HG03457 (cell line): ENCODE data around the gene MST1.
"Not testable (repeated sequence)": the region's sequence is repeated elsewhere in the genome, so short reads cannot be mapped to it uniquely, and the experiment has no call there.

Source experiments
- ATAC-seq: cut with Tn5 transposase; IDR thresholded peaks from one replicate; pipeline ENCODE4 v1.9.1; 2021; ENCODE audit warnings: moderate number of reproducible peaks; ENCODE audit not compliant: unreplicated experiment

The MST1 gene

GRCh38 chr3:49701388-49702077 lies 12.3 kb upstream of the MST1 start:
- no peak for ATAC-seq

DNA sequence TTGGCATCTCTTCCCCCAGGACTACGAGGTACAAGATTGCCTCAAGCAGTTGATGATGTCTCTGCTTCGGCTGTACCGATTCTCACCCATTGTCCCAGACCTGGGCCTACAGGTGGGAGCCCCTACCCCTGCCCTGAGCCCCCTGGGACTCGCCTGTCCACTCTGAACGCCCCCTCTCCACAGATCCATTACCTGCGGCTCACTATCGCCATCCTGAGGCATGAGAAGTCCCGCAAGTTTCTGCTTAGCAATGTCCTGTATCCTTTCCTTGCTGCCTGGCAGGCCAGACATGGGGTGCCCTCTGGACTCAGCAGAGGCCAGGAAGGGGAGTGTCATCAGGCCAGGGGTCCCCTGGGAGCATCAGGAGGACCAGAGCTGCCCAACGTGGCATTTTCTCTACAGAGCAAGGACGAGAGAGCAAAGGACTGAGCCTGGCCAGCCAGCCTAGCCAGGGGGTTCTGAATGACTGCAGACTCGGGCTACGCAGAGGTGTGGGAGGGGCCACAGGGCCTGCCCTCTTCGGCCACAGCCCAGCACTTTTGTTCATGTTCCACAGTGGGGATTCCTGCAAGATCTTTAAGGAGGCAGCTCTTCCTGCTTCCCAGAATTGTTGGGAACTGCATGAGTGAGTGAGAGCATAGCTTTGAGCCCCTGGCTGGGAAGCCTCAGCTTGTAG lies 11.3 kb upstream of the MST1 start:
- no peak for ATAC-seq

- ATAC-seq: no peak
Observed at GRCh38 chr3:49700014-49700413, 10.7 kb upstream of the MST1 start.

DNA sequence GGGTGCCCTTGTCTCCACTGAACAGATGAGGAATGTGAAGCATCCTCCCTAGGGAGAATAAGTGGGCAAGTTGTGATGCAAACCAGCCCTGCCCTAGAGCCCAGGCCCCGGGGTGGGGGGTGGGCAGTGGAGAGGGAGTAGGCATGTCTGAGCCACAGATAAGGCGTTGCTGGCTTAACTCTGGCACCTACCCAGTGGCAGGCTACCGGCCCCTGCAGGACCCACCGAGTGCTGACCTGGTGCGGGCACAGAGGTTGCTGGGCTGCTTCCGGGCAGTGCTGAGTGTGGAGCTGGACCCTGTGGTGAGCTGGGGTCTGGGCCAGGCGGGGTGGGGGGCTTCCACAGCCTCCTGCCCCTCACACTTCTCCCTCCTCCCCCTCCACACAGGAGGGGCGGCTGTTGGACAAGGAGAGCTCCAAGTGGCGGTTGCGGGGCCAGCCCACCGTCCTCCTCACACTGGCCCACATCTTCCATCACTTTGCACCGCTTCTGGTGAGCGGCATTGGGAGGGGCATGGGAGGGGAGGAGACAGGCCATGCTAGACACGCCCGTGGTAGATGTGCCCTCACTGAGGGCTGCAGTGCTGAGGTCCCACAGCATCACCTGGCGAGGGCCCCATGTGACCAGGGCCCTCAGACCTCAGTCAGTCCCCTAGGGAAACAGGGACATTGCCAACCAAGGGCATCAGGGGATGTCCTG lies 10.2 kb upstream of the MST1 start:
- ATAC-seq: no peak

DNA sequence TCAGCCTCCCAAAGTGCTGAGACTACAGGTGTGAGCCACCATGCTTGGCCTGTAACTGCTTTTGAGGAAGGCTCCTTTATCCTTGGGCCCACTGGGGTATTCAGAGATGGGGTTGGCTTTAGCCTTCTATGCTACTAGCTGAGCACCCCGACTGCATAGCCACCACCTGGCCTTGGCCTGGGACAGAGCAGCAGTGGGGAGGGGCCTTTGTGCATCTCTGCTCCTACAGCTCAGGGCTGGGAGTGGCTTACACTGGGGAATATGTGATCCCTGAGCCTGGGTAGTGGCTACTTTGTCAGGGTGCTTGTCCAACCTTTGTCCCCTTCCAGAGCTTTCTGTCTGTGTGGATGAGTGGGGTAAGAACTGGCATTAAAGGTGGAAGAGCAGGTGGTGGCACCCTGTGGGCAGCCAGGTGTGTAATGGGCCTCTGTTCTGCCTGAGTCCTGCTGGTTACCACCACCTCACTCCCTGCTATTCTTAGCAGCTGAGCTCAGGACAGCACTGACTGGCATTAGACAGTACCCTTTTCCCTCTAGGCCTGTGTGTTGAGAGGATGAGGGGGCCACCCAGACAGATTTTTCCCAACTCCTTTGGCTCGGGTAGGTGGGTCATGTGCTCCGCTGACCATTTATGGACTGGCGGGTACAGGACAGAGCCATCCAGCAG lies 6.2 kb upstream of the MST1 start:
- not testable (repeated sequence) for ATAC-seq

- ATAC-seq: not testable (repeated sequence)
Observed at GRCh38 chr3:49694409-49695070, 5.3 kb upstream of the MST1 start.

- not testable (repeated sequence) for ATAC-seq
Observed at GRCh38 chr3:49691481-49691880, 2.2 kb upstream of the MST1 start.

DNA sequence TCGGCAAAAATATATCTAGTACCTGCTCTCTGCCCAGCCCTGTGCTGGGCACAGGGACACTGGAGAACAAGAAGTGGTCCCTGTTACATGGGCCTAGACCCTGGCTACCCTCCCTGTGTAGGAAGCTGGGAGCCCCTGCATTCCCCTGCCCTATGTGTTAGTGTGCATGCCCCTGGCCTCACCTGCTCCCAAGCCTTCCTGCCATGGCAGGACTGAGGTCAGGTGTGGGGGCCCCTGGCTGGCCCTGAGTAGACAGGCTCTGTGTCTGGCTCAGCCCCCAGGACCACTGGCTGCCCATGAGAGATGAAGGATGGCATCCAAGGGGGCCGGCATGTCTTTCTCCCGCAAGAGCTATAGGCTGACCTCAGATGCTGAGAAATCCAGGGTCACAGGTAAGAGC lies 1.6 kb upstream of the MST1 start:
- not testable (repeated sequence) for ATAC-seq

DNA sequence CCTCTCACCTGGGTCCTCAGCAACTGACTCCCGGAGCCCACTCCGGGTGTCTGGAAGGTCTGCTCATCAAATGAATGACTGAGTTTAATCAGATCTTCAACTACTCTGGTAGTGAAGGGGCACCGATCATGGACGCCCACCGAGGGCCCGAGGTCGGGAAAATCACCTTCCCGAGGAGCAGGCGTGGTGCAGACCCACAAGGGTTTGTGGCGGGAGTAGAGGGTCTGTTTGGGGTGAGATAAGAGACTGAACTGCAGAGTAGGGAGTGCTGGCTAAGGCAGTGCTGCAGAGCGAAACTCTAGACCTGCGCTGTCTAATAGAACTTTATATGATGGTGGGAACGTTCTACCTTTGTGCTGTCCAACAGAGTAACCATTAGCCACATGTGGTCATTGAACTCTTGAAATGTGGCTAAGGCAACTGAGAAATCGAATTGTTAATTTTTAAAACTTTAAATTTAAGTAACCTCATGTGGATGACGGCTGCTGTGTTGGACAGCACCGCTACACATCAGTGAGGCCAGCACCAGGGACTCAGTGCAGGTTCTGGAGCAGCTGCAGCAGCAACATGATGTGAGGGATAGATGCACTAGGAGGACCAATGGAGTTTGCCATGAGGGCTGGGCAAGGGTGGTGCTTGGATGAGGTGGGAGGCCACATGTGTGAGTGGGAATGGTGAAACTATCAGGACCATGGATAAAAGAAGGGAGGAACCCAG lies 792 bp upstream of the MST1 start:
- not testable (repeated sequence) for ATAC-seq

- not testable (repeated sequence) for ATAC-seq
Observed at GRCh38 chr3:49688338-49689045, 782 bp downstream of the MST1 start.

DNA sequence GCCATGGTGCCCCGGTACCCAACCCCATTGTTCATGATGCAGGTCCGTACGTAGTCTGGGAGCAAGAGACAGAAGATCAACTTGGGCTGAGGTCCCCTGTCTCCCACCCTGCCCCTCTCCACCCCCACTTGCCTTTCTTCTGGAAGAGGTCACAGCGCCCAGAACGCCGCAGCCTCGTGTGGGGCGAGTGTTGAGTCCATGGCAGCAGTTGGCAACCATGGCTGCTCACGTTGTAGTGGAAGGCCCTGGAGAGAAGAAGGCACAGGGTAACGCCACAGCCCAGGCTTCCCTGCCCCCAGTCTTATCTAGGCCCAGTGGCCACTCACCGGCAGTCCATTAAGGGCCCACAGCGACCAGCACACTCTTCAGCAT lies 1.9 kb downstream of the MST1 start:
- ATAC-seq: not testable (repeated sequence)

GRCh38 chr3:49686769-49687423 lies 2.4 kb downstream of the MST1 start:
- ATAC-seq: not testable (repeated sequence)

- ATAC-seq: not testable (repeated sequence)
Observed at GRCh38 chr3:49686346-49686745, 2.9 kb downstream of the MST1 start.

DNA sequence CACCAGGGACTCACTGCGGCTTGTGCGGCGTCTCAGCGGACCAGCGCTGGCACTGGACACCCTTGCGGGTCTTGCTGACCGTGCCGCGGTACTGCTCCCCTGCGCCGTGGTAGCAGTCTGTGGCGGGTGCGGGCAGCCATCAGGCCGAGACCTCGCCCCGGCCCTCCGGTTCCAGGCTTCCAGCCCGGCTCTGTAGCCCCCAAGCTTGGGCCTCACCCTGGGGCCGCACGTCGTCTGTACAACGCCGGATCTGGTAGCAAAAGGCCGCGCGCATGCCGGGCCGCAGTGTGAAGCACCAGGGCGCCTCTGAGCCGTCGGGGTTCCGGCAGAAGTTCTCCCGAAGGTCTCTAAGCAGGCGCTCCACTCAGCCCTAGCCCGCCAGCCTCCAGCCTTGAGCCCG lies 3.4 kb downstream of the MST1 start:
- not testable (repeated sequence) for ATAC-seq

- not testable (repeated sequence) for ATAC-seq
Observed at GRCh38 chr3:49685103-49685502, 4.2 kb downstream of the MST1 start.

- not testable (repeated sequence) for ATAC-seq
Observed at GRCh38 chr3:49684453-49684852, 4.8 kb downstream of the MST1 start.

DNA sequence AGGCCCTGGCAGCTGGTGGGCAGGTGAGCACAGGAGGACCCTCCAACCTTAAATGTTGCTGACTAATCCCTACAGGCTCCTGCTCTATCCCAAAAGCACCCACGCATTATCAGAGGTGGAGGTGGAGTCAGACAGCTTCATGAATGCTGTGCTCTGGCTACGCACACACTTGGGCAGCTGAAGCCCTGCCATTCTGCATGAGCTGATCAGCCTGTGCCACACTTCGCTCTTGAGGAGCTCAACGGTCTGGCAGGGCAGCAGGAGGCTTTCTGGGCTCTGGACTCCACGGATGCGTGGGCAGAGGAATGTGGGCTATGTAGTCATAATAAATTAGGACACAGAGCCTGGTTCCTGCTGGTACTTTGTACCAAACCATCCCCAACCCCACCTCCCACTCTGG lies 6.1 kb downstream of the MST1 start:
- ATAC-seq: no peak

DNA sequence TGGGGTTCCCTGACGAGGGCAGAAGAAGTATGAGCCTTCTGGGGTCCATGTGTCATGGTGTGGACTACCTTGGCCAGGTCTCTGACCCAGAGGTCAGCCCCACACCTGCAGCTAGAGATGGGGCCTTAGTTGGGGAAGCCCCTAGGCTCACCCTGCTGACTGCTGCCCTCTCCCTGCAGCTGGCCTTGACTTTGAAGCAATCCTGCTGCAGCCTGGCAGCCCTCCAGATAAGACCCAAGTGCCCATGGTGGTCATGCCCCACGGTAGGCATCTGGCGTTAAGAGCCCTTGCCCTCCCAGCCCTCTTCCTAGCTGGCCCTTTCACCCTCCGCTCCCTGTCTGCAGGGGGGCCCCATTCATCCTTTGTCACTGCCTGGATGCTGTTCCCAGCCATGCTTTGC lies 7.7 kb downstream of the MST1 start:
- no peak for ATAC-seq

GRCh38 chr3:49681232-49681522 lies 8.1 kb downstream of the MST1 start:
- no peak for ATAC-seq
